ENCODE data around the gene HNRNPDL.

Gene HNRNPDL

DNA sequence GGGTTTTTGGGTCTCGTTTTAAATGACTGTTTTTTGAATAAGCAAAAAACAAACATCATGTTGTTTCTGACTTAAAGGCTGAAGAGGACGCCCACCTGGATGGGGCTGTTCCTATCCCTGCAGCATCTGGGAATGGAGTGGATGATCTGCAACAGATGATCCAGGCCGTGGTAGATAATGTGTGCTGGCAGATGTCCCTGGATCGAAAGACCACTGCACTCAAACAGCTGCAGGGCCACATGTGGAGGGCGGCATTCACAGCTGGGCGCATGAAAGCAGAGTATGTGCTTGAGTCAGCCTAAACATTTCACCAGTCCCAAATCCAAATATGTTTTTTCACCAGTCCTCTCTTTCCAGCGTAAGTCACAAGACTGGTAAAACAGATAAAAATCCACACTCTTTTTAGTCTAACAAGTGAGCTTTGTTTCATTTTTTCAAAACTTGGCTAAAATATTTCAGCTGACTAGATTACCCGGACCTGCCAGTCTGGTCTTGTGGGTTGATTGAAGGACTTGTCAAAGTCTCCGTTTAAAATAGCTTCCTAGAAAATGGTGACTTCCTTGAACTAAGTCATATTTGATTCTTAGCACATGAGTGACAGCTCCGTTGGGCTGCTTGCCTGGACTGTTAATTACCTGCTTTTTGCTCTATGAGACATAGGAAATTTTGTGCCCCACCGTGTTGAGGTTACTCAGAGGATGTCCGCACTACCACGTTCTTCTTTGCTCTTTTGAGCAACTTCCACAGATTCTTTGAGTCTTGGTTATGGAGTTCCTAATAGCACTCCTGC is 20.9 kb upstream of the HNRNPDL start:
- Mint-ChIP-seq H3K4me1 (peaks cover 6% of the 10 kb centered on the region), H3K4me3 (no peak overlapping the region), H3K27me3 (no peaks in the 10 kb centered on the region), H3K27ac (no peak overlapping the region), H3K9me3 (no peaks in the 10 kb centered on the region), H3K36me3 (peaks cover 53% of the 10 kb centered on the region)
- CTCF ChIA-PET: interaction anchor here (0.6 to 1.3 kb wide), 3 partner anchors 9 to 288 kb away, joined by 3 to 4 read pairs (median 4); no protein-coding TSS in a partner anchor
- no peak for DNase-seq

DNA sequence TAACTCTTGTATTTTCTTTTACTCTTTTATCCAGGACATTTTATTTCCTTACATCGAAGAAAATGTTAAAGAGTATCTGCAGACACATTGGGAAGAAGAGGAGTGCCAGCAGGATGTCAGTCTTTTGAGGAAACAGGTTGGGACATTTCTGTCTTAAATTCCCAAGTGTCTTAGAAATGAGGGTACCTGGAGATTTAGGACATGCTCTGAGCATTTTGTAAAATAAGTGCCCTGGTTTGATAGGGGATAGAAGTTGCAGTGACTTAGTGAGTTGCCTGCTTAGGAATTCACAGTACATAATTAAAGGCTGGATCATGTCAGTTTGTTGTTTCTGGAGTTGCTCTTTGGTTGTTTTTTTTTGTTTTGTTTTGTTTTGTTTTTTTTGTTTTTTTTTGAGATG is 17.6 kb upstream of the HNRNPDL start:
- peaks cover 40% of the 10 kb centered on the region for H3K36me3 Mint-ChIP-seq
- no peak overlapping the region for H3K4me3 Mint-ChIP-seq
- H3K4me1 Mint-ChIP-seq: peaks cover 6% of the 10 kb centered on the region
- no peaks in the 10 kb centered on the region for H3K27me3 Mint-ChIP-seq
- no peak overlapping the region for H3K27ac Mint-ChIP-seq
- no peaks in the 10 kb centered on the region for H3K9me3 Mint-ChIP-seq
- CTCF ChIA-PET: no interaction called here
- no peak for DNase-seq

DNA sequence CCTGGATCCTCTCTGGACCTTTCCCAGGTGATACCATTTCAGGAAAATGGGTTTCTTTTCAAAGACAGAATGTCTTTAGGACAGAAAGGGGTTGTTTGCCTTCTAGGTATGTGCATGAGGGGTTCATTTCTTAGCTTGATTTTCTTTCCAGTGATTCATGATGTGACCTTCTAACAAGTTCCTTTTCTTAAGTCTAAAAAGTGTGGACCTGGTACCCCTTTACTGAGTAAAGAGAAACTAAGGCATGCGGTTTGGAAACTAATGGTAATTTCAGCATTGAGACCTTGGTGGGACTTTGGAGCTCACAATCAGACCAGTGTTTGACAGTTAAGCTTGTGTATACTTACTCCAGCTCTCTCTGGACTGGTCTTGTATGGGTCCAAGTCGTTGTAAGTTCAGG is 8.8 kb upstream of the HNRNPDL start:
- H3K4me1 Mint-ChIP-seq: peaks cover 24% of the 10 kb centered on the region
- H3K9me3 Mint-ChIP-seq: no peaks in the 10 kb centered on the region
- CTCF ChIA-PET: interaction anchor here (1.0 kb wide), 1 partner anchor 17 kb away, joined by 3 read pairs; no protein-coding TSS in a partner anchor
- no peak overlapping the region for H3K4me3 Mint-ChIP-seq
- DNase-seq: no peak
- H3K27ac Mint-ChIP-seq: no peak overlapping the region
- no peaks in the 10 kb centered on the region for H3K27me3 Mint-ChIP-seq
- peaks cover 29% of the 10 kb centered on the region for H3K36me3 Mint-ChIP-seq

DNA sequence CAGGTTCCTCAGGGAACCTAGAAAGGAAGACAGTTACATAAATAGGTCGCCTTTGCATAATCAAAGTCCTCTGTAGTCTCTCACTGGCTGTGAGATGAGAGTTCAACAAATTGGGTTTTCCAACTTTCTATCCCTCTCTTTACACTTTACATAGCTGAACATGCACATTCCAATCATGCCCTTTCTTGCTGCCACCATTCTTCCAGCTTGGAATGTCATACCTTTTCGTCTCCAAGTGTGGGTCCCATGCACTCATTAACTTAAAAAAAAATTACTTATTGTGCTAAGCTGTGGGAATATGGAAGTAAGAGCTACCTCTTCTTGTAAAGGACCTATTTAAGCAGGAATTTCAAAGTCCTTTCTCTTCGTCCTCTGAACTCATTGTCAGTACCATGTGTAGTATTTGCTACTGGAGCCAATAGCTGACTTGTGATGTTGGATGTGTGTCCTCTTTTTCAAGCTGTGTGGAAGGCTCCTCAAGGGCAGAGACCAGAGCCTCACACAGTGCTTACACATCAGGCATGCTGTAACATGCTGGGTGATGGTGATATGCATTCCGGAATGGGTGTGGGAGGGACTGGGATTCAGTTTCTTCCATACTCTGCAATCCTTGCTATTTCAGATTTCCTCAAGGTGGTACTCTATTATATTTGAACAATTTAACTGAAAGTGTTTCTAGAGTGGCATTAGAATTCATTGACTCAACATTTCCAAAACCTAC is 7.2 kb upstream of the HNRNPDL start:
- Mint-ChIP-seq H3K4me1 (peaks cover 39% of the 10 kb centered on the region), H3K27me3 (no peaks in the 10 kb centered on the region), H3K4me3 (no peak overlapping the region), H3K27ac (no peak overlapping the region), H3K9me3 (no peaks in the 10 kb centered on the region), H3K36me3 (peaks cover 41% of the 10 kb centered on the region)
- CTCF ChIA-PET: interaction anchor here (1.2 to 1.4 kb wide), 2 partner anchors 22 to 24 kb away, joined by 3 to 4 read pairs; no protein-coding TSS in a partner anchor
- DNase-seq: no peak

DNA sequence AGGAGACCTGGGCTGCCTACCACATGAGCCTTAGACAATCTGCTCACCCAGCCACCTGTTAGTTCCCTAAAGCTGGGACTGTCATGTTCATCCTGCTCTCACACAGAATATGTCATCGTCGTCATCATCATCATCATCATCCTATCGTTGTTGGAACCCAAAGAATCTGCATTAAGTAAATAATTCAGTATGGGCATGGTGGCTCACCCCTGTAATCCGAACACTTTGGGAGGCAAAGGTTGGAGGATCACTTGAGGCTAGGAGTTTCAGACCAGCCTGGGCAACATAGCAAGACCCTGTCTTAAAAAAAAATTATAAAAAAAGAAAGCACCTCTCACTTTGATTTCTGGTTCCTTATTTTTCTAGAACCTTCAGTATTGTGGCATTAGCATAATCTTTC is 6.5 kb upstream of the HNRNPDL start:
- Mint-ChIP-seq H3K9me3 (no peaks in the 10 kb centered on the region), H3K27me3 (no peaks in the 10 kb centered on the region), H3K4me3 (no peak overlapping the region), H3K27ac (no peak overlapping the region), H3K4me1 (peaks cover 43% of the 10 kb centered on the region), H3K36me3 (peaks cover 37% of the 10 kb centered on the region)
- CTCF ChIA-PET: interaction anchor here (1.2 to 1.4 kb wide), 2 partner anchors 23 to 25 kb away, joined by 3 to 4 read pairs; no protein-coding TSS in a partner anchor
- DNase-seq: no peak

DNA sequence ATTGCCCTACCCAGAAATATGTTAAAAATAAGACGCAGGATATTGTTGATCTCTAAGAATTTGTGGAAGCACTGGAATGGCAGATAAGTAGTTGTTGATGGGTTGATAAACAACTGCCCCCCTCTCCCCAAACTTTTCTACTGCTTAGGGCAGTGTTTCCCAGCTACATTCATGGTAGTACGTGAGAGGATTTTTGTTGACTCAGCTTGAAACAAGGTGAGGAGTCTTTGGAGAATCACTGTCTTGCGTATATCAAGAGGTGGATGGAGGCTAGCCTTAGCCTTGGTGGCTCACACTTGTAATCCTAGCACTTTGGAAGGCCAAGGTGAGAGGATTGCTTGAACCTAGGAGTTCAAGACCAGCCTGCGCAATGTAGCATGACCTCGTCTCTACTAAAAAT is 5.9 kb upstream of the HNRNPDL start:
- no peak overlapping the region for H3K27ac Mint-ChIP-seq
- CTCF ChIA-PET: interaction anchor here (1.0 to 1.1 kb wide), 2 partner anchors 24 to 39 kb away, joined by 4 read pairs; no protein-coding TSS in a partner anchor

DNA sequence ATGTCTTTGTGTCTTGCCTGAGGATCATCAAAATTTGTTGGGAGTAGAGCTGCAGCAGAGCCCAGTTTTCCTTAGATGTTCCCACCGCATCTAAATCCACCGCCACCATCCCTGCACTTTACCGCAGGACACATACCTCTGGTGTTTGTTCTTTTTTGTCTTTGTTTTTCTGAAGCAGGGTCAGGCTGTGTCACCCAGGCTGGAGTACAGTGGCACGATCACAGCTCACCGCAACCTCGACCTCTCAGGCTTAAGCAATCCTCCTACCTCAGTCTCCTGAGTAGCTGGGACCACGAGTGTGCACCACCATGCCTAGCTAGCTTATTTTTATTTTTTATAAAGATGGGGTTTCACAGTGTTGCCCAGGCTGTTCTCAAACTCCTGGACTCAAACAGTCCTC is 4.7 kb upstream of the HNRNPDL start:
- no peaks in the 10 kb centered on the region for H3K9me3 Mint-ChIP-seq

More for the DNA sequence above, 5.9 kb upstream of the HNRNPDL start:
- Mint-ChIP-seq H3K9me3 (no peaks in the 10 kb centered on the region), H3K27me3 (no peaks in the 10 kb centered on the region), H3K4me3 (no peak overlapping the region), H3K4me1 (peaks cover 47% of the 10 kb centered on the region), H3K36me3 (peaks cover 36% of the 10 kb centered on the region)
- no peak for DNase-seq

DNA sequence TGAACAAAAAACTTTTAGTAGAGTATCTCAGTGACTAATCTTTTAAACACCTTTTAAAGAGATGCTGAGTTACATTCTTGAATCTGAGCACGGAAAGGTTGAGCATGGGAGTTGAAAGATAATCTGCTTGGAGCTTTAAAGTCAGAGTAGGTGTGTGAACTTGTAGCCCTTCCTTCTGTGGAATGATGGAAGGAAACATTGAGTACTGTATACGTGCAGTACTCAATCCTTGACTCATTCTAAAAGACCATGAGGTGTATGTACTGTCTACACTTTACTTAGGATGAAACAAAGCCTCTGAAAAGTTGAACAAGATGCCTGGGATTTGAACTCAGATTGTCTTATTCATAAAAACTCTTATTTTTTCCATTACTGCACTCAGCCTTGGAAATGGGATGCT is 3.5 kb upstream of the HNRNPDL start:
- CTCF ChIA-PET: no interaction called here
- Mint-ChIP-seq H3K27me3 (peaks cover 8% of the 10 kb centered on the region), H3K9me3 (no peaks in the 10 kb centered on the region), H3K27ac (no peak overlapping the region), H3K4me1 (peaks cover 39% of the 10 kb centered on the region), H3K36me3 (peaks cover 34% of the 10 kb centered on the region), H3K4me3 (no peak overlapping the region)
- no peak for DNase-seq

More for the DNA sequence above, 4.7 kb upstream of the HNRNPDL start:
- Mint-ChIP-seq H3K27me3 (peaks cover 4% of the 10 kb centered on the region), H3K4me1 (peaks cover 44% of the 10 kb centered on the region), H3K27ac (no peak overlapping the region), H3K4me3 (no peak overlapping the region), H3K36me3 (peaks cover 34% of the 10 kb centered on the region)
- CTCF ChIA-PET: interaction anchor here (1.1 kb wide), 1 partner anchor 25 kb away, joined by 4 read pairs; no protein-coding TSS in a partner anchor
- DNase-seq: no peak

DNA sequence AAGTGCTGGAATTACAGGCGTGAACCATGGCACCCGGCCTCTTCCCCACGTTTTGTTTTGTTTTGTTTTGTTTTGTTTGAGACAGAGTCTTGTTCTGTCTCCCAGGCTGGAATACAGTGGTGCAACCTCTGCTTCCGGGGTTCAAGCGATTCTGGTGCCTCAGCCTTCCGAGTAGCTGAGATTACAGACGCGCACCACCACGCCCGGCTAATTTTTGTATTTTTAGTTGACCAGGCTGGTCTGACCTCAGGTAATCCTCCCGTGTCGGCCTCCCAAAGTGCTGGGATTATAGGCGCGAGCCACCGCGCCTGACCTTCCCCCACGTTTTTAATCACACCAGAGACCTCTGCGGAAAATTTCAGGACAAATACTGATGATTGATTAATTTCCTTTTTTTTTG is 2.3 kb upstream of the HNRNPDL start:
- Mint-ChIP-seq H3K9me3 (no peaks in the 10 kb centered on the region), H3K4me3 (peak overlapping the region; percentile 12), H3K27me3 (peaks cover 8% of the 10 kb centered on the region), H3K4me1 (peaks cover 42% of the 10 kb centered on the region), H3K36me3 (peaks cover 41% of the 10 kb centered on the region), H3K27ac (no peak overlapping the region)
- CTCF ChIA-PET: interaction anchor here (1.4 kb wide), 1 partner anchor 306 kb away, joined by 3 read pairs; no protein-coding TSS in a partner anchor
- no peak for DNase-seq

DNA sequence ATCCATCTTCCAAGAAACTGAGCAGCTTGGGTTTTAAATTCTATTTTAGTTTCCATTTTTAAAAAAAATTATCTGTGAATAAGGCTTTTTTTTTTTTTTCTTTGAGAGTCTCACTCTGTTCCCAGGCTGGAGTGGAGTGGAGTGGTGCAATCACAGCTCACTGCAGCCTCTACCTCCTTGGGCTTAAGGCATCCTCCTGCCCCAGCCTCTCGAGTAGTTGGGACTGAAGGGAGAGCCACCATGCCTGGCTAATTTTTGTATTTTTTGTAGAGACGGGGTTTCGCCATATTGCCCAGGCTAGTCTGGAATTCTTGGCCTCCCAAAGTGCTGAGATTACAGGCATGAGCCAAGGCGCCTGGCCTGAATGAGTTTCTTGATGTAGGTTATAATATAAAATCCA is 1.6 kb upstream of the HNRNPDL start:
- H3K36me3 Mint-ChIP-seq: peaks cover 45% of the 10 kb centered on the region
- H3K4me3 Mint-ChIP-seq: peak overlapping the region; percentile 100
- no peak overlapping the region for H3K27ac Mint-ChIP-seq
- no peaks in the 10 kb centered on the region for H3K9me3 Mint-ChIP-seq
- H3K27me3 Mint-ChIP-seq: peaks cover 8% of the 10 kb centered on the region
- CTCF ChIA-PET: interaction anchor here (0.7 to 1.4 kb wide), 3 partner anchors 58 to 307 kb away, joined by 3 to 4 read pairs (median 3); partner anchors contain the start of gene HNRNPD
- no peak for DNase-seq
- peaks cover 49% of the 10 kb centered on the region for H3K4me1 Mint-ChIP-seq

DNA sequence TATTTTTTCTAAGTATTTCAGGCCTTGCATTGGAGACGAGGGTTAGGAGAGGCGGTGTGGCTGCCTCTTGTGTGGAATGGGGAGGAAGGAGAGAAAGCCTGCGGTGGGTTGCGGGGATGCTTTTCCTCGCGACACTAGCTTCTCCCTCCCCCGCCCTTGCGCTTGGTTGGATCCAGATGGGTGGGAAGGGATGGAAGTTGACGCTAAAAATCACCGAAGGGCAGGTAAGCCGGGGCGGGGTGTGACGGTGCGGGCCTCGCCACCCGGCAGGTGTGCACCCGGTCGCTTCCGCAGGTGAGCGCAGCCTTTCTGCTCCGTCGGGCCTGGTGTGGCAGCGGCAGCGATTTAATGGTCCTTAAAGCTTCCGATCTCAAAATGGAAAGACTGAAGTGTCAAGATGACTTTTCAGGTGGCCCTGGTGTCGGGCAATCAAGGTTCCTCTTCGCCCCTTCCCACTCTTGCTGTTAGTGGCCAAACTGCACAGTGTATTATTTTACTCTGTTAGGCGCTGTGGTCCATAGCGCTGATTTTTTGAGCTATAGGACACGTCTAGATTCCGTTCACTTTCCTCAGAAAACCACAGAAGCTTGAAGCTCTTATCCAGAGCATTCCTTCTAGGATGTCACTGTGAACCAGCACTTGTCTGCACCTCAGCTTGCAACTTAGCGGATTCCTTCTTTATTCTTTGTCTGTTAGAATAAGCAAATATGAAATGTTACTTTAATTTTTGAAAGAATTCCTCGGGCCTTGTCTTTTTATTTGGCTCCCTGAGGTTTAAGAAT is 893 bp upstream of the HNRNPDL start:
- CTCF ChIA-PET: interaction anchor here (0.7 to 0.8 kb wide), 2 partner anchors 57 to 308 kb away, joined by 3 to 4 read pairs; partner anchors contain the start of gene HNRNPD
- peaks cover 56% of the 10 kb centered on the region for H3K4me1 Mint-ChIP-seq
- H3K9me3 Mint-ChIP-seq: no peaks in the 10 kb centered on the region
- H3K27me3 Mint-ChIP-seq: peaks cover 8% of the 10 kb centered on the region
- H3K36me3 Mint-ChIP-seq: peaks cover 50% of the 10 kb centered on the region
- peak overlapping the region; percentile 100 for H3K4me3 Mint-ChIP-seq
- peak; percentile 66 for DNase-seq
- H3K27ac Mint-ChIP-seq: peak overlapping the region; percentile 99

DNA sequence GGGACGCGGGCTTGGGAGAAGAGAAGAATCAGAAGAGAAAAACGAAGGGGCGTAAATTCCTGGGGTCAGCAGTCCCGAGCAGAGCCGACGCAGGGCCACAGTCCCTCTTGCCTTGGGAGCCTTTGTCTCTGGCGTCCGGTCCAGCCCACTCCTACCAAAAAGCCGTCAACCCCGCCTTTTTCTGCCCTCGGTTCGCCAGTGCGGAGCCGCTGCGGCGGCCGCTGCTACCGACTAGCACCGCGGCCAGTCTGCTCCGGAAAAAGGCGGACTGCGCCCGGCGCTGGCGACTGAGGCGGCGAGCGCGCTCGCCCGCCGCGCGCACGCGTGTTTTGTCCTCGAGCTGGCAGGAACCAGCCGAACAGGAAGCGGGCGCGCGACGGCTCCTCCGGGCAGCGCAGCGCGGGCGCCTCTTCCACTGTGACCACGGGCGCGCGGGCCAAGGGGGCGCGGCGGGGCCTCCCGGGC is 502 bp downstream of the HNRNPDL start:
- no peaks in the 10 kb centered on the region for H3K9me3 Mint-ChIP-seq
- peaks cover 56% of the 10 kb centered on the region for H3K36me3 Mint-ChIP-seq
- CTCF ChIA-PET: interaction anchor here (1.0 to 2.3 kb wide), 6 partner anchors 10 to 58 kb away, joined by 3 to 17 read pairs (median 5); partner anchors contain the start of gene HNRNPD
- peak overlapping the region; percentile 99 for H3K27ac Mint-ChIP-seq
- H3K4me1 Mint-ChIP-seq: peaks cover 60% of the 10 kb centered on the region
- H3K27me3 Mint-ChIP-seq: peaks cover 8% of the 10 kb centered on the region
- DNase-seq: peak; percentile 82
- peak overlapping the region; percentile 100 for H3K4me3 Mint-ChIP-seq

DNA sequence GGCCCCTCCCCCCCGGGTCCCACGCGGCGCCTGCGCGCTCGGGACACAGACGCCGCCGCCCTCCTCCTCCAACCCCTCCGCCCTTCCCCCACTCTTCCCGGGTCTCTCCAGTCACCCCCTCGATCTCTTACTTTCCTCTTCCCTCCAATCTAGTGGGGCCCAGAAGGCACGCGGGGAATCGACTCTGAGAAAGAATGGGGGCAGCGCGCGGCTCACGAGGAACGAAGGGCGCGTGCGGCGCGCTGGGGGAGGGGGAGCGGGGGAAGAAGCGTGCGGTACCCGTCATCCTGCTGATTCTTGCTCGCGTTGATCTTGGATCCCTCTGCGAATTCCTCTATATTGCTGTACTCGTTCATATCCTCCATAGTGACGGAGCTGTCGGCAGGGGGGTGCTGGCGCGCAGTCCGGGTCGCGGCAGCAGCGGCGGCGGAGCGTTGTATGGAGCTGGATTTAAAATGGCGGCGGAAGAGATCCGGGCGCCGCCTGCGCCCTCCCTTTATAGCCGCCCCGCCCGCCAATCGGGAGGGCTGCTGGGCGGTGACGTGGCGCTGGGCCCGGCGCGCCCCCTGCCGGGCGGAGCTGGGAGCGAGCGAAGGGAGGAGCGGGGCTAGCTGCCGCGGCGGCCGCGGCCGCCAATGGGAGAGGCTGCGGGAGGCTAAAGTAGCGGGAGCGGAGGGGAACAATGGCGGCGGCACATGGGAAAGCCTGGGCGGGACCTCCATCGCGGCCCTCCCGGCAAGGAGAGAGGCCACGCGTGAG is 1.1 kb downstream of the HNRNPDL start:
- CTCF ChIA-PET: interaction anchor here (0.6 to 2.3 kb wide), 7 partner anchors 10 to 58 kb away, joined by 3 to 17 read pairs (median 5); partner anchors contain the start of gene HNRNPD
- peaks cover 62% of the 10 kb centered on the region for H3K36me3 Mint-ChIP-seq
- H3K4me1 Mint-ChIP-seq: peaks cover 60% of the 10 kb centered on the region

More for the DNA sequence above, 1.1 kb downstream of the HNRNPDL start:
- H3K9me3 Mint-ChIP-seq: no peaks in the 10 kb centered on the region
- H3K27ac Mint-ChIP-seq: peak overlapping the region; percentile 99
- DNase-seq: peak; percentile 92
- H3K4me3 Mint-ChIP-seq: peak overlapping the region; percentile 100
- peaks cover 8% of the 10 kb centered on the region for H3K27me3 Mint-ChIP-seq
